GM18519 (cell line): ENCODE results near the gene IFFO2.

Experiments
- ATAC-seq: cut with Tn5 transposase; IDR thresholded peaks from one replicate; pipeline ENCODE4 v1.9.1; 2021; ENCODE audit warnings: mild to moderate bottlenecking, moderate library complexity; ENCODE audit not compliant: unreplicated experiment, low FRiP score

IFFO2 gene

DNA sequence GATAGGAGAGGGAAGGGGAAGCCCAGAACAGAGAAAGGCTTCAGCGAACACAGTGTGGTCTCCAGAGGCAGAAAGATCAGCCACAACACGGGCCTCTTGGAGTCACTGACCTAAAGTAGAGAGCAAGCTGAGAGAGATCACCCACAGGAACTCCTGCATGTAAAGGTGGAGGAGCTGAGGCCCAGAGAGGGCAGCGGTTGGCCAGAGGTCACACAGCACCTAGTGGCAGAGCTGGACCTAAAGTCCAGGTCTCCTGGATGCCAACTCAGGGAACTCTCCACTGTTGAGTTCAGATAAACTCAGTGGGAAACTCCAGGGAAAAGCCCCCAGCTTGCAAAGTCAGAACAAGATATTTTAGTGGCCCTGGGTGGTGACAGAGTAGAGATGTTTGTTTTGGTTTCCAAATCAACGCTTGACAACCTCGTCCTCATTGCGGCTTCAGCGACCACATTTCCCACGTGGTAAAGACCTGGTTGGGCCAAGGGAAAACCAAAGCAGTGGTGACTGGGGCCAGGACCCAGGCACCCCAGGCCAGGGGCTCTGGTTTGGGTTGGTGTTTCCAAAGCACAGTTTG is 4.6 kb downstream of the IFFO2 start:
- ATAC-seq: no peak

DNA sequence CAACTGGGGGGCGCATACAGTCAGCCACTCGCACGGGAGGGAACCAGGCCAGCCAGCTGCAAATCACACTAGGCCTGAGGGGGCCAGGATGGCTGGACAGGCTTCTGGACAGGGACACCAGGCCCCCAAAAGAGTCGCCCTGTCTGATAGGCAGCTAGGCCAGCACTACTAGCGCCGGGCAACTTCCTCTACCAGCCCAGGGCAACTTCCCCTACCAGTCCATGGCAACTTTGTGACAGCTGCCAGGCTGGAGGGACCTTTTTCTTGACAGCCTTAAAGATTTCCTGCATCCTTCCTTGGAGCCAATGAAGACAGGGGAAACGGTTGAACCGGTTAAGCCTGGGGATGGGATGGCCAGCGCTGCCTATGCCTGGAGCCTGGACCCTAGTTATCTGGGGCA is 5.1 kb downstream of the IFFO2 start:
- ATAC-seq: no peak

DNA sequence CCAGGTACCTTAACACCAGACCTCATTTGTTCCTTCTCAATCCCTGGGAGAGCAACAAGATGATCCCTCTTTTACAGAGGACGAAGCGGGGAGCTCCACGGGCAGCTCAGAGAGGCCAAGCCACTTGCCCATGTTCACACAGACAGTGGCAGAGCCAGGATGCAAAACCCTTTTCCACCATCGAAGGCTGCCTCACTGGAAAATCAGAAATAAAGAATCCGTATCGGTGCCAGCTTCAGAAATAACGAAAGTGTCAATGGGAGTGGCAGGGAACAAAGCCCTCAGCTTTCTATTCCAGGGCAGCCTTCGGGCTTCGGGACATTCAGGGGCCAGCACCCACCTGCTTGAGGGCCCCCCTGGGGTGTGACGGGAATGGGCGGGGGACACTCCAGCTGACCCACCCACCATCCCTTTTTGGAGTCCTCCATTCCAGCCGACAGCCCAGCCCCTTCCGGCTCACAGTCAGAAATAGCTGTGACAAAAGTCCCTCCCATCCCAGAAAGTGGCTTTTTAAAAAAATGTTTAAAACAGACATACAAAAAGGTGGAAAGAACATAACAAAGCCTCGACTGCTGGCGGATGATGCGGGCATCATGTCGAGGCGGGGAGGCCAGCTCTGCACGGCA is 6.0 kb downstream of the IFFO2 start:
- no peak for ATAC-seq

DNA sequence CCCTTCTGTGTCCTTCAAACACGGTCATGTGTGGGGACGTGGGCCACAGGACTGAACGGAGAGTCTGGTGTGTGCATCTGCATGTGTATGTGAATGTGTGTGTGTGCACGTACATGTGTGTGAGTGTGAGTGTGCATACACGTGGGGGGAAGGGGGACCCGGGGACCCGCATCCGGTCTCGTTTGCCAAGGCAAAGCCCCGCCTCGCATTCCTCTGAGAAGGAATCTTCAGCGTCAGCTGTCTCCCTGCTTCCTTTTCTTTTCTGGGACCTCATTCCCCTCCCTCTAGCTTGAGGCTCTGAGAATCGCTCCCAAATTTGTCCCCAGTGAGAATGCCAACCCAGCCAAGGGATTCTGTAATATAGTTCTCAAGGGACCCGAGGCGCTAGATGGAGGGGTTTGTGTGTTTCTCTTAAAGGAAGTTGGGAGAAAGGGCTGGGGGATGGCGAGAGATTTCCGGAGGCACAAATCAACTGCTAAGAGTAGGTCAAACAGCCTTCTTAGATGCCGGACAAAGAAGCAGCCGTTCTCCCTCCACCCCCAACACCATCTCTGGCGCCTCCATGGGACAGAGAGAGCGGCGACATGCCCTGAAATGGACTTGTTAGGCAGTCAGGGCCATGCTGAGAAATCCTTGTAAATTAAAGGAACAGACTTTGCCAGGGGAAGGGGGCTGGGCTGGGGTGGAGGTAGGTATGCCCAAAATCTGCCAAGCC is 6.6 kb downstream of the IFFO2 start:
- no peak for ATAC-seq

DNA sequence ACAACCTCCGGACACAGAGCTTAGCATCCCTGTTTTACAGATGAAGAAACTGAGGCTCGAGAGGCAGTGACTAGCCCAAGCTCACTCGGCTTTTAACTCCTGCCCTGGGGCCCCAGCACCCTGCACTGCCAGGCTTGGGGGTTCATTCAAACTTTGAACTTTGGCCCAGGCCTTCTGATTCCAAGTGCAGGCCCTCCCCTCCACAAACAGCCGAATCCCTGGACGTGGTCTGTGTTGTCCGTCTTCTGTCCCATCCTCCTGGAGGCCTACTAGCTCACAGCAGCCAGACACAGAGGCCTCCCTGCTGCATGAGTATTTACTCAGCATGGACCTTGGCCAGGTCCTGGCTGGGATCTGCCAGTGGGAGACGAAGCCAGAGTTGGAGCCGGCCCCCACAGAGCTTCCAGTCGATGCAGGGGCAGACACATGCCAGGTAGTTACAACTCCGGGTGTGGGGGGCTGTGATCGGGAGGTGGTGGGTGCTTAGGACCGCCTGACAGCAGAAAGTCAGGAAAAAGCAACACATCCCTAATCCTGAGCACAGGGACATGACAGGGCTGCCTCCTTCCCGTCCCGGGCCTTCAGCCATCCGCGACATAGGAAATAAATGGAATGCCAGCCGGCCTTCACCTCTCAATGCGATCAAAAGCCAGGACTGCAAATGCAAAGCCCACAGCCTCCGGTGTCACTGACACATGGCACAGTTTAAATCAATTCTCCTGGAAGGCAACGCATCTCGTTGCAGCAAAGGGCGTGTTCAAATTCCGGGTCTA is 7.4 kb downstream of the IFFO2 start:
- ATAC-seq: no peak

DNA sequence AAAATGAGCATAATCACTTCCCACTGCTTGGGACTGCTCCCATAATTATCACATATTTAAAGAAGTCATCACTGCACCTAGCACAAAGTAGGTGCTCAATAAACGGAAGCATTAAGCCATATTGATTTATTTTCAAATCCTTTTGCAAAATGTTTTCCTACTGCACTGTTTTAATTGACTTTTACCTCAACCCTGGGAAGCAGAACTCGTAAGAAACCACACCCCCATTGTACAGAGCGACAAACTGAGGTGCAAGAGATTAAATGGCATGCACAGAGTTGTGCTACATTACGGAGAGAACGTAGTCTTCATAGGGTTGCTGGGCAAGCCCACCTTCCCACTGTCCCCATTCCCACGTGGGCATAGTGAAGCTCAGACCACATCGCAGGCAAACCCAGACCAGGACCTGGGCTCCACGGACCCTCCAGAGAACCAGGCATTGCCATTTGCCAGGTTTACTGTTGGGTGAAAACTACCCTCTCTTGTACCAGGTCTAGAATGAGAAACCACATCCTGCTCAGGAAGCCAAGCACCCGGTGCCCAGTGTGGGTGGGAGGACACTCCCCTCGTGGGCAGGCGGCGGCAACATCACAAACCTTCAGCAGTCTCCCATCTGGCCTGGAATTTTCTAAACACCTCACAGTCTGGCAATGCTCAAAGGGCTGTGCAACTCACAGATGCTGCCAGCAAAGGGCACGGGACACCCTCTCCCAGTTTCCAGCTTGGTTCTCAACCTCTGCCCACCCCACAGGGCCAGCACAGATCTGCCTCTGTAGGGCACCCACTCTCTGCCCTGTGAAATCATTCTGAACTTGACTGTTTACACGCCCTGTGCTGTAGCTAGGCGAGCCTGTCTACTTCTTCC is 8.2 kb downstream of the IFFO2 start:
- ATAC-seq: no peak

DNA sequence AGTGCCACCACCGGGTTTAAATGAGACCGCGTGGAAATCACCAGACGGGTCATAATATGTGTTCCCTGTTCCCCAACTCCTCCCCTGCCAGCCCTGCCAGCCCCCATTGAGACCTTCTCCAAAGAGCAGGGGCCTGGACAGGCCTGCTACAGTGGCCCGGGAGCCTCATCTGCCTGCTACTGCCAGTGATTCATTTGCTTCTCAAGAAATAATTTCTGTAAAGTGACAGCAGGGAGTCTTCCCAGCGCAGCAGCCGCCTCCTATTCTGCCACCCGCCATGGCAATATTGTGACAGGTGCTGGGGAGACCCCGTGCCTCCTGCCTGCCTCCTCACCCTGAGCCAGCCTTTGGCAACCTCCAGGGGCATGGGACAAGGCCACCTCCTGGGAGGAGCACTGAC is 8.9 kb downstream of the IFFO2 start:
- no peak for ATAC-seq

DNA sequence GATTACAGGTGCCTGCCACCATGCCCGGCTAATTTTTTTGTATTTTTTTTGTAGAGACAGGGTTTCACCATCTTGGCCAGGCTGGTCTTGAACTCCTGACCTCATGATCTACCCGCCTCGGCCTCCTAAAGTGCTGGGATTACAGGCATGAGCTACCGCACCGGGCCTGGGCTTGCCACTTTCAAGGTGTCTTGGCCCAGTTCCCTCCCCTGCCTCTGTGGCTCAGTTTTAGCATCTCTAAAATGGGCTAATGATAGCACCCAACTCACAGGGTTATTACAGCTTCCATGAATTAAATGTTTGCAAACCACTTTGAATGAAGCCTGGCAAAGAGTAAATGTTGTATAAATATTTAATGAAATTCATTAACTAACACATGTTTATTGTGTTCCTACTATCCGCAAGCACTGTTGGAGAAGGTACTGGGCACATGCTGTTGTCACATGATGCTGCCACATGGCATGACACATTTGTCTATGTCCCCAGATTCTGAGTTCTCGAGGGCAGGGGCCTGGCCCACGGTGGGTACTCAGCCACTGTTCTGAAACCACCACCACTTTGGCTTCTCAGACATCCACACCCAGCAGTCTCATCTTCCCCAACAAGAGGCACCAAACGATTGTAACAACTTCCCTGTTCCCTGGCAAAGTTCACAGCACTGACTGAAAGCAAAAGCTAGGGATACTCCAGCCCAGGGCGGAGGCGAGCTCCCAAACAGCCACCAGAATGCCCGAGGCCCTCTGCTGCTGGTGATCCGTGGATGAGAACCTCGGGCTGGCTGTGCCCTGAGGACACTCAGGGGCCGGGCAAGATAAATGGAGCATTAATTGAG is 9.7 kb downstream of the IFFO2 start:
- ATAC-seq: no peak

DNA sequence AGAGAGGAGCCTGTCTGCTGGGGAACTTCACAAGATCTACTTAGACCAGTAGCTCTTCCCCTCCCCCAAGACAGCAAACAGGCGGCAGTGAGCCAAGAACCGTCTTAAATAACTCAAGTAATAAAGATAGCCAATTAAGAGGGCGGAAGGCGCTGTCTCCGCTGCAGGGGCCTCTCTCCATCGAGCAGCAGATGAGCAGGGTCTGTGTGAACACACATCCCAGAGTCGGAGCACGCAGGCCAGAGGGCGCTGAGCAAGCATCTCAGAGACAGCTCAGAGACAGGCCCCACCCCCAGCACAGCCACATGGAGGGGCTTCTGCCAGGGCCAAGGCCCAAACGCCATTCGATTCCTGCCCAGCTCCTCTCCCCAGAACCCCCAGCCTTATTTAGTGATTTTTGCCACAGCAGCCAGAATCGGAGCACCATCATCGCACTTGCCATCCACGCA is 11.1 kb downstream of the IFFO2 start:
- ATAC-seq: no peak

DNA sequence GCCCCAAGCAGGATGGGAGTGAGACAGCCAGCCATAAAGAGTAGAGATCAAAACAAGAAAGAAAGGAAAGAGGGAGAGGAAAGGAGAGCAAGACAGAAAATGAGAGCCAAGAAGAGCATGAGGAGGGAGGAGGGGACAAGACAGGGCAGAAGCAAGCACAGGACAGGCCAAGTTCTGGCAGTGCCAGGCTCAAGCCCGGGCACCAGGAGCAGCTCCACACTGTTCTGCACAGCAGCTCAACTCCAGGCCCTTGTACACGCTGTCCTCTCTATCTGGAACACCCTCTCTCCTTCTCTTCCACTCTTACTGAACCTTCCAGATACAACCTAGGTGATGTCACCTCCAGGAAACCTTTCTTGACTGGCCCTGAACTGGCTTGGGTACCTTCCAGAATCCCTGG is 11.7 kb downstream of the IFFO2 start:
- ATAC-seq: no peak

DNA sequence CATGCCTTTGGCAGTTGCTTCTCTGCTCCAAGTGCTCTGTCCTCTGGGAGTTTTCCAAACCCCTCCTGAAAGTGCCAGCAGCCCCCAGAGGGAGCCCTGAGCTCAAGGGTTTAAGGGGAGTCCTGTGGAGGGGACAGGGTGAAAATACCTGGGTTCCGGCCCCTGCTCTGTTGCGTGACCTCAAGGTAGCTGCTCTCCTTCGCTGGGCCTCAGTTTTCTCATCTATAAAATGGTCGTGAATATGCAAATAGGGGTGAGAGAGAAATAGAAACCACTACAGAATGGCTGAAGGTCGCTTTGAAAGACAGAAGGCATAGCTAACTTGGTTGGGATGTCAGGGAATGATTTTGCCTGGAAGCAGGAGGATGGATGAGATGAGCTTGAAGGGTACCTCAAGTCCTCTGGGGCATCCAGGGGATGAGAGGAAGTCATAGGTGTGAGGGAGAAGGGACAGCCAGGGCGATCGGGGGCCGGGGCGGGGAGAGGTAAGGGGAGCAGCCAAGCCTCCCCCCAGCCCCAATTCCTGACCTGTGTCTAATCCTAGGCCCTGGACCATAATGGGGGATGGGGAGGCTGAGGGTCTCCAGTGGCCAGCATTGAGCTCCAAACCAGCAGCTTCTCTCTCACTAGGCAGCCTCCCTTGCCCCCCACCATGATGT is 12.4 kb downstream of the IFFO2 start:
- no peak for ATAC-seq

DNA sequence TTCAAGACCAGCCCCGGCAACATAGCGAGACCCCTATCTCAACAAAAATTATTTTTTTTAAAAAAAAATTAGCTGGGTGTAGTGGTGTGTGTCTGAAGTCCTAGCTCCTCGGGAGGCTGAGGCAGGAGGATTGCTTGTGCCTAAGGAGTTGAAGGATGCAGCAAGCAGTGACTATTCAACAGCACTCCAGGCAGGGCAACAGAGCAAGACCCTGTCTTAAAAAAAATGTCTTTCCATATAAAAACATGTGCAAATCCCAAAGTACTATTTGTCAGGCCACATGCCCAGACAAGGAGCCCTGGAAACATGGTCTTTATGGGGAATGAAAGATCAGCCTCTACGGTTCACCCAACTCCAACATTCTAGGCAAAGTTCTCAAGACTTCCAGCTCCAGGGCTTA is 13.3 kb downstream of the IFFO2 start:
- no peak for ATAC-seq

DNA sequence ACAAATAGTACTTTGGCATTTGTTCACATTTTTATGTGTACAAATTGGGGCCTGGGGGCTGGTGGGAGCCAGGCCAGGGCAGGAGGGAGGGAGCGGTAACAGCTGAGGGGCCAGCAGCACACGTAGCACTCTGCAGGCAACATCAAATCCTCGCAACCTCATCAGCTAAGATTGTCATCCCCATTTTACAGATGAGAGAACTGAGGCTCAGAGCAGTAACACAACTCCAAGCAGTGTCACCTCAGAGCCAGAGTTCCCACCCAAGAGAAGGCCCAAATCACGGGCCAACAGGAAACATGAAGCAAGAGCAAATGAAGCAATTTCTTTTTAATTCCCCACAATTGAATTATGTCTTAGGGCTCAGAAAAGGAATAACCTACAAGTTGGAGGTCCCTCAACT is 14.1 kb downstream of the IFFO2 start:
- ATAC-seq: no peak

DNA sequence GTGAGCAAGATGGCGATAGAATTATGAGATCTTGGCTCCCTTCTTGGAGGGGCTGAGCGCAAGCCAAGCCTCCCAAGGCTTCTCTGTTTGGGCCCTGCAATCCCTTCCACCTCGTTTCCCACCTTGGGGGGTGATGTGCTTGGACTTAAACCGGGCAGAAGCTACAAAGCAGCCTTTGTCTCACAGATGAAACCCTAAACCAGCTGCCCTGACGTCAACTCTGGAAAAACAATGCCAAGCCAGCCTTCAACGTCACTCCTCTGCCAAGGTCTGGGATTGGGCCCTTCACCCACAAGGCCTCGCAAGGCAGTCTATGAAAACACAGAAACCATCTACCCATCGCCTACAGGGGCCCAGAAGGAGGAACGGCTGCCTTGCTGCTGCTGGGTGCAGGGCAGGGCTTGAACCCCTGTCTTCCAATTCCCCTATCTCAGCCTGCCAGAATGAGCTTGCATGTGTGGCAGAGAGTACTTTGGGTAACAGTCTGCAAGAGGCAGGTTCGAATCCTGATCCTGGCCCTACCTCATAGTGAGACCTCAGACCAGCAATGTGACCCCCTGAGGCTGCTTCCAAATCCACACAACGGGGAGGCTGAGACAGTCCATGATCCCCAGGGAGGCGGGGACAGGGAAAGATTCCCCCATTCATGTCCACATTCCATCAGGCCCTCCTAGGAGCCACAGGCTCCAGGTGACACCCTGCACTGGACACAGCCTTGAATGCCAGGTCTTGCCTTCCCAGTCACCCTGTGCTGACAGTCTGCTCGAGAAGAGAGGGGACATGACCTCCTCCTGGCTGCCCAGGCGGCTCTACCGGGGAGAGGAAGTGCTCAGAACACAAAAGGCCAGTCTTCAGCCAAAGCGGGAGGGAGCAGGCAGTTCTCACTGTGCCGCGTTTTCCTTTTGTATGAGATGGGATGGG is 15.0 kb downstream of the IFFO2 start:
- ATAC-seq: no peak

DNA sequence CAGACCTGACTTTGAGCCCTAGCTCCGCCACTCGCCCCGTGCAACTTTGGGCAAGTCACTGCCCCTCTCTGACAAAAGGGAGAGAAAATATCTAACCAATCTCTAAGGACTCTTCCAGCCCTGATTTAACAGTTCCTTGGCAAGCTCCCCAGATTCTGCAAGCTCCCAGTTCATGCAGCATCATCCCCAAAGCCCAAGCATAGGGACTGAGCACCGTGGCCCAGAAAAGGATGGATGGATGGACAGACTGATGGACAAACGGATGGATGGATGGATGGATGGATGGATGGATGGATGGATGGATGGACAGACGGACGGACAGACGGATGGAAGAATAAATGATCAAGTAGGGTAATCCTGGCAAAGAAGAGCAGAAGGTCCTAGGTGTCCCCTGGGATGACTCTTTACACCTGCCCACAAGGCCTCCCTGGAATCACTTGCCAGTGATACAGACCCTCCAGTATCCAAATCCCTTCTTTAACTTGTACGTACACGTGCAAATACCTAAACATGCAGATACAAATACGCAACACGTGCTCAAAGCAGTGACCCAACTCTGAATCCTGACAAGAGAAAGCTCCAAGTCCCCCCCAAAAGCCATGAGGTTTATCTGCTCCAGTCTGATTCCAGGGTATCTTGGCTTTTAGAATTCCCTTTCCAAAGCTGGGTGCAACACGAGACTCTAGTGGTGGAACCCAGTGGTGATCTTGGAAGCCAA is 16.0 kb downstream of the IFFO2 start:
- ATAC-seq: no peak

DNA sequence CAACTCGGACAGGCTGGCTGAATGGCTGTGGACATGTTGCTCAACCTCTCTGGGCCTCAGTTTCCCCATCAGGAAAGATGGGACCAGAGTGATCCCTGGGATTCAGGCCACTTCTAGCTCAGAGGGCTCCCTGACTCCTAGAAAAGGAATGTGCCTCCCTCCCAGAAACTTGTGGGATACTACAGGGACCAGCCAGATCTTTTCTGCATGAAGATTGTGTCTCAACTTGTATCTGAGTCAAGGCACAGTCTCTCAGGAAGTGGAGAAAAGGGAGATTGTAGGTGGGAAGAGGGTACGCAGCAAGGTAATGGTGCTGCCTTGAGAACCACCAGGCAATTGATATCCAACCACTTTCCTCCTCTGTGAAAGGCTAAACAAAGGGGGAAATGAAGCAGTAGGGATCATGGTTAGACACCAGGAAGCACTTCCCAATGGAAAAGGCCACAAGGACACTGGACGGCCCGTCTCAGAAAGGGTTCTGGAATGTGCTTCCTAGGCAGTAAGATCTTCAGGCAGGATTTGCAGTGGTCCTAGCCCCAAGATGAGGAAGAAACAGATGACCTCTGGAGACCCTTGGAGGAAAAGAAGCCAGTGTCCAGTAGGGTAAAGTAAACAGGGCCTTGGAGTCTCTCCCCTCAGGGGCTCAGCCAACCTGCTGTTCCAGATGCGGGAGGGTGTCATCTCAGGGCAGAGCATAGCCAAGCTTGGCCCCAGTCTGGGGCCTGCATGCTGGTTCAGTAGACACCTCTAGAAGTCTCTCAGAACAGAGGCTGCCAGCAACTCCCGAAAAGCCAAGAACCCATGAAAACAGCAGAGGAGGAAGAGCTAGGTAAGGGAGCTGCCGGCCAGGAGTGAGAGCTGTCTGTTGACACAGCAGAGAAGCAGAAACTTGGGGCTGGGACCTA is 16.8 kb downstream of the IFFO2 start:
- no peak for ATAC-seq
